HepG2 (cell line): ENCODE data around the gene NOTCH3. TPM values are rescaled to one million over a fixed set of nuclear protein-coding genes. Genes with fewer than 3 reads are reported as not detected.

Experiments
- ATF7-NPFF ChIP-seq: sonication (generic); formaldehyde crosslinking; IDR thresholded peaks from 2 replicates; pipeline ENCODE4 v1.8.1; 2023; ENCODE audit warnings: mild to moderate bottlenecking, low read depth, missing genetic modification reagents, moderate library complexity
- BORCS8-MEF2B ChIP-seq: sonication (generic); formaldehyde crosslinking; IDR thresholded peaks from 2 replicates; pipeline ENCODE4 v1.8.0; 2022; ENCODE audit warnings: mild to moderate bottlenecking, missing genetic modification reagents
- DMAP1 ChIP-seq: IDR thresholded peaks from 2 replicates; pipeline ENCODE4 v1.6.1; 2016
- DR1 ChIP-seq: sonication (generic); formaldehyde crosslinking; IDR thresholded peaks from 2 replicates; pipeline ENCODE4 v1.8.0; 2021; ENCODE audit warnings: mild to moderate bottlenecking, missing genetic modification reagents, inconsistent platforms
- HOXD1 ChIP-seq: sonication (generic); formaldehyde crosslinking; IDR thresholded peaks from 2 replicates; pipeline ENCODE4 v1.5.0; 2020; ENCODE audit warnings: missing genetic modification reagents
- IRX3 ChIP-seq: sonication (generic); formaldehyde crosslinking; IDR thresholded peaks from 2 replicates; pipeline ENCODE4 v1.8.1; 2023; ENCODE audit warnings: mild to moderate bottlenecking, low read depth, missing genetic modification reagents, borderline replicate concordance
- MED1 ChIP-seq: sonication (generic); formaldehyde crosslinking; IDR thresholded peaks from 2 replicates; pipeline ENCODE4 v1.4.0; 2020; ENCODE audit warnings: missing genetic modification reagents
- NCOA2 ChIP-seq: sonication (generic); formaldehyde crosslinking; IDR thresholded peaks from 2 replicates; pipeline ENCODE4 v1.8.0; 2022; ENCODE audit warnings: inconsistent platforms
- NCOA5 ChIP-seq: sonication (generic); formaldehyde crosslinking; IDR thresholded peaks from 2 replicates; pipeline ENCODE4 v1.4.0; 2020; ENCODE audit warnings: missing genetic modification reagents
- RBAK ChIP-seq: sonication (generic); formaldehyde crosslinking; IDR thresholded peaks from 2 replicates; pipeline ENCODE4 v1.5.1; 2020; ENCODE audit warnings: mild to moderate bottlenecking, missing genetic modification reagents
- SAFB2 ChIP-seq: sonication (generic); formaldehyde crosslinking; IDR thresholded peaks from 2 replicates; pipeline ENCODE4 v1.5.1; 2020; ENCODE audit warnings: missing genetic modification reagents, low read depth, mild to moderate bottlenecking, borderline replicate concordance
- SNAPC2 ChIP-seq: sonication (generic); formaldehyde crosslinking; IDR thresholded peaks from 2 replicates; pipeline ENCODE4 v1.8.1; 2022; ENCODE audit warnings: mild to moderate bottlenecking, missing genetic modification reagents
- TBP ChIP-seq: sonication (generic); formaldehyde crosslinking; IDR thresholded peaks from 2 replicates; pipeline ENCODE4 v1.5.0; 2020; ENCODE audit warnings: missing genetic modification reagents
- TMF1 ChIP-seq: sonication (generic); formaldehyde crosslinking; IDR thresholded peaks from 2 replicates; pipeline ENCODE4 v1.8.1; 2022; ENCODE audit warnings: low read depth, missing genetic modification reagents
- ZBTB25 ChIP-seq: IDR thresholded peaks from 2 replicates; pipeline ENCODE4 v1.6.1; 2018; ENCODE audit warnings: missing genetic modification reagents
- ZFP62 ChIP-seq: sonication (generic); formaldehyde crosslinking; IDR thresholded peaks from 2 replicates; pipeline ENCODE4 v1.4.0; 2020; ENCODE audit warnings: missing genetic modification reagents
- ZNF234 ChIP-seq: sonication (generic); formaldehyde crosslinking; conservative IDR thresholded peaks from 2 replicates; pipeline ENCODE4 v1.5.1; 2020; ENCODE audit warnings: mild to moderate bottlenecking, missing genetic modification reagents
- ZNF564 ChIP-seq: sonication (generic); formaldehyde crosslinking; IDR thresholded peaks from 2 replicates; pipeline ENCODE4 v1.8.1; 2023; ENCODE audit warnings: mild to moderate bottlenecking, missing genetic modification reagents
- ZNF710 ChIP-seq: sonication (generic); formaldehyde crosslinking; IDR thresholded peaks from 2 replicates; pipeline ENCODE4 v1.5.0; 2020; ENCODE audit warnings: mild to moderate bottlenecking, missing genetic modification reagents, borderline replicate concordance
- ZSCAN22 ChIP-seq: sonication (generic); formaldehyde crosslinking; IDR thresholded peaks from 2 replicates; pipeline ENCODE4 v1.4.0; 2020; ENCODE audit warnings: mild to moderate bottlenecking, missing genetic modification reagents
- polyA plus RNA-seq, 8 experiments: library from polyadenylated mRNA; depleted of rRNA in 3 of 8; stranded (reverse) in 7 of 8; unstranded in 1 of 8; fragments of >200 nt; fragmentation: Illumina TruSeq in 4 of 8; extraction: Trizol in 4 of 8; gene quantifications; 2 replicates each; pipeline versions ENCODE4 v1.2.1 to v1.2.3, GENCODE V29; 2011 to 2016; ENCODE audit warnings: low read depth in 4 of 8, missing spikeins in 1 of 8, mixed read lengths in 1 of 8; ENCODE audit not compliant: insufficient read depth in 1 of 8
- total RNA-seq, 5 experiments: library from RNA; depleted of rRNA; stranded (reverse); fragments of >200 nt; fragmentation: Illumina TruSeq; extraction: Trizol; gene quantifications; 2 replicates each; pipeline ENCODE4 v1.2.3, GENCODE V29; 2016; ENCODE audit warnings: low read depth in 1 of 5
- TF ChIP-seq, protein P1 (sequence below): sonication (generic); formaldehyde crosslinking; IDR thresholded peaks from 2 replicates; pipeline ENCODE4 v1.5.0; 2020; ENCODE audit warnings: missing genetic modification reagents
- TF ChIP-seq, protein P2 (sequence below): sonication (generic); formaldehyde crosslinking; IDR thresholded peaks from 2 replicates; pipeline ENCODE4 v1.9.0; 2021; ENCODE audit warnings: missing genetic modification reagents, borderline replicate concordance
- TF ChIP-seq, protein P3 (sequence below): IDR thresholded peaks from 2 replicates; pipeline ENCODE4 v1.6.1; 2016; ENCODE audit warnings: low read depth, borderline replicate concordance
- TF ChIP-seq, protein P4 (sequence below): sonication (generic); formaldehyde crosslinking; IDR thresholded peaks from 2 replicates; pipeline ENCODE4 v1.9.0; 2021; ENCODE audit warnings: missing genetic modification reagents, mild to moderate bottlenecking, borderline replicate concordance

NOTCH3 gene
- total and polyA plus RNA-seq, 2 of the 13 experiments (the other 11 are each of a cell fraction or from before 2014, with no cell fraction given): 0.09 to 0.28 TPM

GRCh38 chr19:15124572-15125231 lies 76.1 kb downstream of the NOTCH3 start (continued):
- TF ChIP-seq ZBTB25 (CRISPR knock-in tag) (no peak), TMF1 (CRISPR knock-in tag) (peak; percentile 79), ZFP62 (CRISPR knock-in tag) (no peak), NCOA2 (no peak), HOXD1 (no peak), TBP (CRISPR knock-in tag) (no peak), RBAK (no peak), MED1 (CRISPR knock-in tag) (no peak), ZNF710 (CRISPR knock-in tag) (no peak), DMAP1 (0 out of 2 replicates have a peak, but pooled peaks have one; percentile 8), IRX3 (CRISPR knock-in tag) (no peak), SNAPC2 (CRISPR knock-in tag) (no peak), ZSCAN22 (CRISPR knock-in tag) (no peak), ATF7-NPFF (peak; percentile 26), ZNF234 (CRISPR knock-in tag) (no peak), DR1 (CRISPR knock-in tag) (no peak), NCOA5 (CRISPR knock-in tag) (no peak), BORCS8-MEF2B (CRISPR knock-in tag) (no peak; the same call in 1 of the 2 replicates), SAFB2 (CRISPR knock-in tag) (no peak), ZNF564 (CRISPR knock-in tag) (peak; percentile 58; the same call in 1 of the 2 replicates)
- TF ChIP-seq, protein P1, sequence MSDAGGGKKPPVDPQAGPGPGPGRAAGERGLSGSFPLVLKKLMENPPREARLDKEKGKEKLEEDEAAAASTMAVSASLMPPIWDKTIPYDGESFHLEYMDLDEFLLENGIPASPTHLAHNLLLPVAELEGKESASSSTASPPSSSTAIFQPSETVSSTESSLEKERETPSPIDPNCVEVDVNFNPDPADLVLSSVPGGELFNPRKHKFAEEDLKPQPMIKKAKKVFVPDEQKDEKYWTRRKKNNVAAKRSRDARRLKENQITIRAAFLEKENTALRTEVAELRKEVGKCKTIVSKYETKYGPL (CRISPR knock-in tag): no peak
- TF ChIP-seq, protein P2, sequence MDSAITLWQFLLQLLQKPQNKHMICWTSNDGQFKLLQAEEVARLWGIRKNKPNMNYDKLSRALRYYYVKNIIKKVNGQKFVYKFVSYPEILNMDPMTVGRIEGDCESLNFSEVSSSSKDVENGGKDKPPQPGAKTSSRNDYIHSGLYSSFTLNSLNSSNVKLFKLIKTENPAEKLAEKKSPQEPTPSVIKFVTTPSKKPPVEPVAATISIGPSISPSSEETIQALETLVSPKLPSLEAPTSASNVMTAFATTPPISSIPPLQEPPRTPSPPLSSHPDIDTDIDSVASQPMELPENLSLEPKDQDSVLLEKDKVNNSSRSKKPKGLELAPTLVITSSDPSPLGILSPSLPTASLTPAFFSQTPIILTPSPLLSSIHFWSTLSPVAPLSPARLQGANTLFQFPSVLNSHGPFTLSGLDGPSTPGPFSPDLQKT (CRISPR knock-in tag): no peak
- TF ChIP-seq, protein P3, sequence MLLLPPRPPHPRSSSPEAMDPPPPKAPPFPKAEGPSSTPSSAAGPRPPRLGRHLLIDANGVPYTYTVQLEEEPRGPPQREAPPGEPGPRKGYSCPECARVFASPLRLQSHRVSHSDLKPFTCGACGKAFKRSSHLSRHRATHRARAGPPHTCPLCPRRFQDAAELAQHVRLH (CRISPR knock-in tag): no peak
- TF ChIP-seq, protein P4, sequence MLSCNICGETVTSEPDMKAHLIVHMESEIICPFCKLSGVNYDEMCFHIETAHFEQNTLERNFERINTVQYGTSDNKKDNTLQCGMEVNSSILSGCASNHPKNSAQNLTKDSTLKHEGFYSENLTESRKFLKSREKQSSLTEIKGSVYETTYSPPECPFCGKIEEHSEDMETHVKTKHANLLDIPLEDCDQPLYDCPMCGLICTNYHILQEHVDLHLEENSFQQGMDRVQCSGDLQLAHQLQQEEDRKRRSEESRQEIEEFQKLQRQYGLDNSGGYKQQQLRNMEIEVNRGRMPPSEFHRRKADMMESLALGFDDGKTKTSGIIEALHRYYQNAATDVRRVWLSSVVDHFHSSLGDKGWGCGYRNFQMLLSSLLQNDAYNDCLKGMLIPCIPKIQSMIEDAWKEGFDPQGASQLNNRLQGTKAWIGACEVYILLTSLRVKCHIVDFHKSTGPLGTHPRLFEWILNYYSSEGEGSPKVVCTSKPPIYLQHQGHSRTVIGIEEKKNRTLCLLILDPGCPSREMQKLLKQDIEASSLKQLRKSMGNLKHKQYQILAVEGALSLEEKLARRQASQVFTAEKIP: no peak
